GM23338 (cell line): ENCODE data around the gene RFX2. TPM values are rescaled to one million over a fixed set of nuclear protein-coding genes. Genes with fewer than 3 reads are reported as not detected.
A peak's percentile ranks its signal among the peaks of the same experiment; 100 is the strongest.

Experiments
- ATAC-seq: fragments of 200-7000 bp; cut with Tn5 transposase; 3 replicates; pipeline ENCODE4 v1.9.1; 2020
- DNase-seq: peaks from one replicate; pipeline ENCODE4 v3.0.0-alpha.2; 2015; ENCODE audit warnings: low spot score
- H2AFZ ChIP-seq: fragments of 200-600 bp; sonication (generic); 2 replicates; pipeline ENCODE4 v1.8.0; 2016; ENCODE audit warnings: antibody characterized with exemption, mild to moderate bottlenecking, moderate library complexity
- H3F3A ChIP-seq: fragments of 200-600 bp; sonication (generic); replicated peaks from 2 replicates; pipeline ENCODE4 v1.8.0; 2017; ENCODE audit warnings: antibody characterized with exemption, mixed run types, low read depth
- H3K27ac ChIP-seq: fragments of 200-600 bp; sonication (generic); 2 replicates; pipeline ENCODE4 v1.6.1; 2016; ENCODE audit warnings: low read depth
- H3K27me3 ChIP-seq: fragments of 200-600 bp; sonication (generic); 2 replicates; pipeline ENCODE4 v1.8.0; 2016; ENCODE audit warnings: mild to moderate bottlenecking, mixed run types, moderate library complexity; ENCODE audit not compliant: insufficient read depth
- H3K36me3 ChIP-seq: fragments of 200-600 bp; sonication (generic); 2 replicates; pipeline ENCODE4 v1.8.0; 2016; ENCODE audit warnings: mild to moderate bottlenecking; ENCODE audit not compliant: insufficient read depth
- H3K4me1 ChIP-seq: fragments of 200-600 bp; sonication (generic); 2 replicates; pipeline ENCODE4 v1.8.0; 2016; ENCODE audit warnings: mild to moderate bottlenecking, moderate library complexity; ENCODE audit not compliant: insufficient read depth
- H3K4me2 ChIP-seq: fragments of 200-600 bp; sonication (generic); 2 replicates; pipeline ENCODE4 v1.7.1; 2017; ENCODE audit warnings: mixed run types
- H3K4me3 ChIP-seq: fragments of 200-600 bp; sonication (generic); 2 replicates; pipeline ENCODE4 v1.6.1; 2016; ENCODE audit warnings: mixed run types
- H3K79me2 ChIP-seq: fragments of 200-600 bp; sonication (generic); replicated peaks from 2 replicates; pipeline ENCODE4 v1.8.0; 2017; ENCODE audit warnings: mild to moderate bottlenecking; ENCODE audit not compliant: insufficient read depth
- H3K9me2 ChIP-seq: fragments of 200-600 bp; sonication (generic); 2 replicates; pipeline ENCODE4 v1.8.0; 2017; ENCODE audit not compliant: insufficient read depth
- H4K20me1 ChIP-seq: fragments of 200-600 bp; sonication (generic); replicated peaks from 2 replicates; pipeline ENCODE4 v1.8.0; 2017; ENCODE audit warnings: mild to moderate bottlenecking; ENCODE audit not compliant: insufficient read depth
- H3K27ac Mint-ChIP-seq: 2 replicates; pipeline ENCODE4 v1.8.0; 2020; ENCODE audit warnings: inconsistent platforms, mild to moderate bottlenecking, moderate library complexity, mixed read lengths
- H3K27me3 Mint-ChIP-seq: 3 replicates; pipeline ENCODE4 v1.8.0; 2022; ENCODE audit warnings: low read depth, mild to moderate bottlenecking, moderate library complexity, mixed read lengths, inconsistent platforms; ENCODE audit not compliant: insufficient read depth, poor library complexity
- H3K36me3 Mint-ChIP-seq: 3 replicates; pipeline ENCODE4 v1.8.0; 2021; ENCODE audit warnings: low read depth, mild to moderate bottlenecking, inconsistent platforms, moderate library complexity, mixed read lengths
- H3K4me1 Mint-ChIP-seq: 3 replicates; pipeline ENCODE4 v1.8.0; 2020; ENCODE audit warnings: mild to moderate bottlenecking, inconsistent platforms, mixed read lengths
- H3K4me3 Mint-ChIP-seq: 3 replicates; pipeline ENCODE4 v1.8.0; 2021; ENCODE audit warnings: moderate library complexity, mild to moderate bottlenecking, inconsistent platforms, mixed read lengths
- H3K9me3 Mint-ChIP-seq: 3 replicates; pipeline ENCODE4 v1.8.0; 2020; ENCODE audit warnings: moderate library complexity, mild to moderate bottlenecking, inconsistent platforms, mixed read lengths
- CTCF ChIP-seq, 2 experiments: fragments of 200-600 bp in 1 of 2; sonication (generic) in 1 of 2; conservative IDR thresholded peaks; 2 replicates each; pipeline versions ENCODE4 v1.5.1 to v1.6.1; 2016 to 2017; ENCODE audit warnings: antibody characterized with exemption in 2 of 2, low read depth in 2 of 2, mild to moderate bottlenecking in 2 of 2, moderate library complexity in 1 of 2
- EZH2phosphoT487 ChIP-seq: fragments of 200-600 bp; sonication (generic); IDR thresholded peaks from one replicate; pipeline ENCODE4 v1.8.1; 2018; ENCODE audit warnings: antibody characterized with exemption; ENCODE audit not compliant: unreplicated experiment
- JUNB ChIP-seq: IDR thresholded peaks from one replicate; pipeline ENCODE4 v1.6.1; 2016; ENCODE audit warnings: antibody characterized with exemption; ENCODE audit not compliant: unreplicated experiment
- REST ChIP-seq: IDR thresholded peaks from one replicate; pipeline ENCODE4 v1.6.1; 2018; ENCODE audit warnings: antibody characterized with exemption; ENCODE audit not compliant: unreplicated experiment
- ZNF114 ChIP-seq: fragments of 250-450 bp; sonication (Bioruptor Pico); IDR thresholded peaks from 2 replicates; pipeline ENCODE4 v1.5.0; 2020; ENCODE audit warnings: mild to moderate bottlenecking, moderate library complexity
- ZNF462 ChIP-seq: fragments of 250-450 bp; sonication (Bioruptor Pico); IDR thresholded peaks from 2 replicates; pipeline ENCODE4 v1.5.0; 2020; ENCODE audit warnings: mild to moderate bottlenecking, moderate library complexity
- polyA plus RNA-seq: library from polyadenylated mRNA; unstranded; fragments of >200 nt; fragmentation: Nextera tagmentation; extraction: Ambion mirVana; gene quantifications from 2 replicates; pipeline ENCODE4 v1.2.1, GENCODE V29; 2016
- total RNA-seq: library from RNA; depleted of rRNA; stranded (reverse); fragments of >200 nt; shearing (Covaris generic); gene quantifications from 2 replicates; pipeline ENCODE4 v1.2.3, GENCODE V29; 2014

RFX2 gene
- total and polyA plus RNA-seq, 2 experiments from 2014 or later = 4.6 to 13.0 TPM

DNA sequence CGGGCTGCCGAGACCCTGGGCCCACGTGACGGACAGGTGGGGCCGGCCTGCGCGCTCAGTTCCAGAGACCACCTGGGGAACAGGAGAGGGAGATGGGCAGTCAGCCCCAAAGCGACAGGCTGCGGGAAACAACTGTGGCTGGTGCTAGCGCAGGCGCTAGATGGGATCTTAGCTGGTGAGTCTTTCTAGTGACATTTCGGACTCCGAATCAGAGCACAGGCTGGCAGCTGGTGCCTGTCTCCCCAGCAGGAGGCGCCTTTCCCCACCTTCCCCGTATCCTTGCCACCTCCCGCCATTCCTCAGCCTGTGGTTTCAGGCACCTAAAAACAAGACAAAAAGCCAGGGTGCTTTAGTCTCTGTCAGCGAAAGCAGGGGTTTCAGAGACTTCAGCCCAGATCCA, 112.9 kb downstream of the RFX2 start:
- Histone ChIP-seq H2AFZ (no peak overlapping the region), H3K9me2 (no peaks in the 10 kb centered on the region), H3K4me2 (no peak overlapping the region), H3K4me1 (no peaks in the 10 kb centered on the region), H3K27me3 (no peaks in the 10 kb centered on the region), H3K27ac (no peak overlapping the region), H3K4me3 (no peak overlapping the region), H4K20me1 (no peaks in the 10 kb centered on the region), H3K79me2 (no peaks in the 10 kb centered on the region), H3F3A (0 out of 2 replicates have a peak, but pooled peaks cover 2% of the 10 kb centered on the region), H3K36me3 (no peaks in the 10 kb centered on the region)
- DNase-seq (peak; percentile 68), ATAC-seq (peak; percentile 78)
- TF ChIP-seq ZNF114 (CRISPR knock-in tag) (no peak), JUNB (no peak), EZH2phosphoT487 (no peak), ZNF462 (no peak), REST (no peak), CTCF (conservative IDR thresholded peaks at IDR 0.05; ENCODE audit: low read depth in 2 of 2) (peak; percentile 56 to 70)
- H3K27ac Mint-ChIP-seq = no peak overlapping the region
- peaks cover 6% of the 10 kb centered on the region for H3K9me3 Mint-ChIP-seq
- H3K4me3 Mint-ChIP-seq = no peak overlapping the region
- peaks cover 3% of the 10 kb centered on the region; the same call in 1 of the 3 replicates for H3K36me3 Mint-ChIP-seq
- no peaks in the 10 kb centered on the region; the same call in 2 of the 3 replicates for H3K4me1 Mint-ChIP-seq
- peaks cover 16% of the 10 kb centered on the region for H3K27me3 Mint-ChIP-seq
